HG03378 (cell line): Measurements from ENCODE around the gene ZRANB3.
"Not testable (repeated sequence)": the region's sequence is repeated elsewhere in the genome, so short reads cannot be mapped to it uniquely, and the experiment has no call there.

Source experiments
- ATAC-seq: cut with Tn5 transposase; IDR thresholded peaks from one replicate; pipeline ENCODE4 v1.9.1; 2021; ENCODE audit warnings: mild to moderate bottlenecking, moderate library complexity; ENCODE audit not compliant: unreplicated experiment

Gene ZRANB3

DNA sequence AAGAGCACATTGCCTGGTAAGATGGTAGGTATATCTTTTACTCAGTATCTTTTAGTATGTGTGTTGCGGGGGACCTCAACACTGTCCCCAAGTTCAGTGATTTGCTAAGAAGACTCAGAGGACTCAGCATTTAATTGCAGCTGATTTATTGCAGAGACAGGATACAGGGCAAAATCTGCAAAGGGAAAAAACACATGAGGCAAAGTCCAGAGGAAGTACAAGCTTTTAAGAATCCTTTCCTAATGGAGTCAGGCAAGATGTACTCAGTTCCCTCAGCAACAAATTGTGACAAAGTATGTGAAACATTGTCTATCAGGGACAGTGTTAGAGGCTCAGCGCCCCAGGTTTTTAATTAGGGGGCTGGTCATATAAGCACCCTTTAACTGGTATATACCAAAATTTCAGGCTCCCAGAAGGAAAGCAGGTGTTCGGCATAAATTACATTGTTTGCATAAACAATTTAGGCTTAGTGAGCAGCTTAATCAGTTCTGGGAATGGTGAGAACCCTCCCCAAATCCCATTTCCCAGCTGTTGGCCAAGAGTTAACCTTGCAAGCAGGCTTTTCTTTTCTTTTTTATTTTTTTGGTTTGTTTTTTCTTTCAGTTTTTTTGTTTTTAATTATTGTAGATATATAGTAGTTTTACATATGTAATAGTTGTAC lies 437.2 kb downstream of the ZRANB3 start:
- ATAC-seq = no peak

DNA sequence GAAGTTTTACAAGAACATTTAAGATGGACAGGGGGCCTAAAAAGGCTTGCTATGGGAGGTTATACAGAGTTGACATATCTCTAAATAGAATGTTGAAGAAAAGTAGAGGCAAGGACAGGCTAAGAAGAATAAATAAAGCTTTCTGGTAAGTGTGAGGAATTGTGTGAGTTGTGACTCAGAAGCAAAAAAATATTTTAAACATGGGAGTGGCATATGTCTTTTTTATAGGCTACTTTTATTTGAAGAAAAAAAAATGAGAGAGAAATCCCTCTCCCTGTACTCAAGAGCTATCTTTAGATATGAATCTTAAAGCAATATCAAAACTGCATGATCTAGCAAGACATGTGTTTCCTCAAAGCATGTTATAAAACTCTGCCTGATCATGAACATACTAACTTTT lies 437.8 kb downstream of the ZRANB3 start:
- ATAC-seq = no peak

DNA sequence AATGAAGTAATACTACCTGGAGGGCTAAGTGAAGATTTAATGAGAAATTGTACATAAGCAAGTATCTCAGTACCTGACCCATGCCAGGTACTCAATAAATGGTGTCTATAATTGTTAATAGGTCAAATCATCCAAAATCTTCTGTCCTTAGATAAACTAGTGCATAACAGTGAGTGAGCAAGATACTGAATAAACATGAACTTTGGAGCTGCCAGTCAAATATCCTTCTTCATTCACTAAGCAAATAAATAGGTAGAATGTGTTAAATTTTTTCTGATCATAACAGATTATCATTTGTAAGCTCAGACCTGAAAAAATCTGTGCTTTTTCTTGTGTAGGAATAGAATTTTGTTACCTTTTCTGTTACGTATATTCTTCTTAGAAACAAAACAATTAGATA lies 439.3 kb downstream of the ZRANB3 start:
- no peak for ATAC-seq

DNA sequence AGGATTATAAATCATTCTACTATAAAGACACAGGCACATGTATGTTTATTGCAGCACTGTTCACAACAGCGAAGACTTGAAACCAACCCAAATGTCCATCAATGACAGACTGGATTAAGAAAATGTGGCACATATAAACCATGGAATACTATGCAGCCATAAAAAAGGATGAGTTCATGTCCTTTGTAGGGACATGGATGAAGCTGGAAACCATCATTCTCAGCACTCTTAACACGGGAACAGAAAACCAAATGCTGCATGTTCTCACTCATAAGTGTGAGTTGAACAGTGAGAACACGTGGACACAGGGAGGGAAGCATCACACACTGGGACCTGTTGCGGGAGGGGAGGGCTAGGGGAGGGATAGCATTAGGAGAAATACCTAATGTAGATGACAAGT lies 441.4 kb downstream of the ZRANB3 start:
- ATAC-seq = not testable (repeated sequence)
